ENCODE results near the gene MYLK.

Gene MYLK

GRCh38 chr3:123778991-123779622, 105.0 kb downstream of the MYLK start:
- DNase-seq (ENCODE audit: low read depth, low spot score), result no peak
- Histone ChIP-seq H3K9me3 (ENCODE audit: low read depth, low read length) (no peaks in the 10 kb centered on the region), H3K36me3 (ENCODE audit: insufficient read depth, low read length) (no peaks in the 10 kb centered on the region), H3K4me3 (no peak overlapping the region), H3K27ac (no peak overlapping the region), H3K9ac (ENCODE audit: insufficient read length) (no peak overlapping the region)
- TF ChIP-seq FOXP2 (optimal IDR thresholded peaks at IDR 0.05; ENCODE audit: control extremely low read depth, extremely low read length, insufficient read depth), result no peak
- TF ChIP-seq EZH2 (IDR thresholded peaks at IDR 0.05), result no peak
- TF ChIP-seq POLR2AphosphoS5 (IDR thresholded peaks at IDR 0.05; ENCODE audit: borderline replicate concordance, low read depth, low read length), result no peak

DNA sequence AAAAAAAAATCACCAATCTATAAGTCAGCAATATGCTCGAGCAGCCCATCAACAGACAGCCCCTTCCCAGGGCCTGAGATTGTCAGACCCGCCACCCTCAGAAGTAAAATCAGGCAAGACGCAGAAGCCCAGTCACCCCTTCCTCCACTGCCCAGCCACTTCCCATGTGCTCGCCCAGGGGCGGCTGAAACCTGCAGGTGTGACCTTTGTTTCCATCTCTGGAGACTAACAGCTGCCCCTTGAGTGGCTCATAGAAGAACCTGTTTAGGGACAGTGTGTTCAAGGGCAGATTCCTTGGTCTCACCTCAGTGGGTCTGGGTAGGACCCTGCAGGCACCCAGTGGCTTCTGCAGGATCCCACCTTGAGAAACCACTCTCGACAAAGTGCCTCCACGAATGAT, 105.6 kb downstream of the MYLK start:
- Histone ChIP-seq H3K27ac (no peak overlapping the region), H3K9ac (ENCODE audit: insufficient read length) (no peak overlapping the region), H3K9me3 (ENCODE audit: low read depth, low read length) (no peaks in the 10 kb centered on the region), H3K4me3 (no peak overlapping the region), H3K36me3 (ENCODE audit: insufficient read depth, low read length) (no peaks in the 10 kb centered on the region)
- DNase-seq (ENCODE audit: low read depth, low spot score), result no peak
- TF ChIP-seq FOXP2 (optimal IDR thresholded peaks at IDR 0.05; ENCODE audit: control extremely low read depth, extremely low read length, insufficient read depth) (no peak), EZH2 (IDR thresholded peaks at IDR 0.05) (no peak)

GRCh38 chr3:123776071-123776782, 107.9 kb downstream of the MYLK start:
- H3K27ac ChIP-seq, result no peak overlapping the region
- no peak overlapping the region for H3K9ac ChIP-seq (ENCODE audit: insufficient read length)
- no peaks in the 10 kb centered on the region for H3K9me3 ChIP-seq (ENCODE audit: low read depth, low read length)
- H3K4me3 ChIP-seq, result no peak overlapping the region
- no peak for DNase-seq (ENCODE audit: low read depth, low spot score)
- H3K36me3 ChIP-seq (ENCODE audit: insufficient read depth, low read length), result no peaks in the 10 kb centered on the region
- TF ChIP-seq EZH2 (IDR thresholded peaks at IDR 0.05), result no peak
- TF ChIP-seq FOXP2 (optimal IDR thresholded peaks at IDR 0.05; ENCODE audit: control extremely low read depth, extremely low read length, insufficient read depth), result no peak
- no peak for TF ChIP-seq POLR2AphosphoS5 (IDR thresholded peaks at IDR 0.05; ENCODE audit: borderline replicate concordance, low read depth, low read length)

DNA sequence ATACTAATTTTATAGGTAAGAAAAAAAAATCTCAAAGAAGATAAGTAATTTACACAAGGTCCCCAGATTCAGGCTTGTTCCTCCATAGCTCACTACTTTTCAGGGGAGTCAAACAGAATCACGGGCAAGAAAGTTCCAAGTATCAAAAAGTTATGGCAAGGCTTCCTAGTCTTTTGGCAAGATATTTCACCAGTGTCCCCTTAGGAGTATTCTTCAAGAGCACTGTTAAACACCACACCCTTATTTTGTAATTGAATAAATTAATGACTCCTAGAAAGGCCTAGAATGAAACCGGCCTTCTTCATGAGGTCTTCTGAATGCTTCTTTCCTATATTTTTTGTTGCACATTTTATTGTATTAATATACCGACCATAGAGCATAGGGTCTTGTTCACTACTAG, 109.7 kb downstream of the MYLK start:
- DNase-seq (ENCODE audit: low read depth, low spot score), result no peak
- H3K9ac ChIP-seq (ENCODE audit: insufficient read length), result no peak overlapping the region
- TF ChIP-seq FOXP2 (optimal IDR thresholded peaks at IDR 0.05; ENCODE audit: control extremely low read depth, extremely low read length, insufficient read depth) (no peak), EZH2 (IDR thresholded peaks at IDR 0.05) (no peak), POLR2AphosphoS5 (IDR thresholded peaks at IDR 0.05; ENCODE audit: borderline replicate concordance, low read depth, low read length) (no peak)
- peak overlapping the region; percentile 50 for H3K4me3 ChIP-seq
- H3K9me3 ChIP-seq (ENCODE audit: low read depth, low read length), result no peaks in the 10 kb centered on the region
- no peaks in the 10 kb centered on the region for H3K36me3 ChIP-seq (ENCODE audit: insufficient read depth, low read length)
- peak overlapping the region; percentile 55 for H3K27ac ChIP-seq

GRCh38 chr3:123773681-123774431, 110.3 kb downstream of the MYLK start:
- Histone ChIP-seq H3K9ac (ENCODE audit: insufficient read length) (no peak overlapping the region), H3K27ac (peak overlapping the region; percentile 55), H3K4me3 (peak overlapping the region; percentile 50), H3K36me3 (ENCODE audit: insufficient read depth, low read length) (no peaks in the 10 kb centered on the region), H3K9me3 (ENCODE audit: low read depth, low read length) (no peaks in the 10 kb centered on the region)
- no peak; the same call in 1 of the 2 replicates for TF ChIP-seq POLR2AphosphoS5 (IDR thresholded peaks at IDR 0.05; ENCODE audit: borderline replicate concordance, low read depth, low read length)
- TF ChIP-seq EZH2 (IDR thresholded peaks at IDR 0.05), result no peak
- TF ChIP-seq FOXP2 (optimal IDR thresholded peaks at IDR 0.05; ENCODE audit: control extremely low read depth, extremely low read length, insufficient read depth), result peak; percentile 77
- DNase-seq (ENCODE audit: low read depth, low spot score), result no peak

GRCh38 chr3:123769356-123769743, 114.8 kb downstream of the MYLK start:
- H3K4me3 ChIP-seq, result no peak overlapping the region
- DNase-seq (ENCODE audit: low read depth, low spot score), result no peak
- peak; percentile 59 for TF ChIP-seq FOXP2 (optimal IDR thresholded peaks at IDR 0.05; ENCODE audit: control extremely low read depth, extremely low read length, insufficient read depth)
- no peak for TF ChIP-seq EZH2 (IDR thresholded peaks at IDR 0.05)
- H3K9me3 ChIP-seq (ENCODE audit: low read depth, low read length), result no peaks in the 10 kb centered on the region
- H3K36me3 ChIP-seq (ENCODE audit: insufficient read depth, low read length), result no peaks in the 10 kb centered on the region
- no peak overlapping the region for H3K9ac ChIP-seq (ENCODE audit: insufficient read length)
- H3K27ac ChIP-seq, result 0 out of 2 replicates have a peak overlapping the region, but pooled peaks have one; percentile 4

GRCh38 chr3:123768480-123769355, 115.4 kb downstream of the MYLK start:
- Histone ChIP-seq H3K4me3 (no peak overlapping the region), H3K9me3 (ENCODE audit: low read depth, low read length) (no peaks in the 10 kb centered on the region), H3K27ac (no peak overlapping the region), H3K9ac (ENCODE audit: insufficient read length) (no peak overlapping the region), H3K36me3 (ENCODE audit: insufficient read depth, low read length) (no peaks in the 10 kb centered on the region)
- DNase-seq (ENCODE audit: low read depth, low spot score), result no peak
- TF ChIP-seq POLR2AphosphoS5 (IDR thresholded peaks at IDR 0.05; ENCODE audit: borderline replicate concordance, low read depth, low read length), result no peak

Data from SK-N-MC (cell line).